CD4-positive, alpha-beta T cell treated with Interleukin-6 at 100 ng/mL for 8 hours (primary cell): ENCODE results near the gene MEF2D.

Experiments
- DNase-seq: peaks from one replicate; pipeline ENCODE4 v3.0.0-alpha.2; 2020; ENCODE audit warnings: mixed read lengths, low spot score

MEF2D gene

GRCh38 chr1:156523801-156524480 is 23.4 kb upstream of the MEF2D start:
- DNase-seq, result no peak

DNA sequence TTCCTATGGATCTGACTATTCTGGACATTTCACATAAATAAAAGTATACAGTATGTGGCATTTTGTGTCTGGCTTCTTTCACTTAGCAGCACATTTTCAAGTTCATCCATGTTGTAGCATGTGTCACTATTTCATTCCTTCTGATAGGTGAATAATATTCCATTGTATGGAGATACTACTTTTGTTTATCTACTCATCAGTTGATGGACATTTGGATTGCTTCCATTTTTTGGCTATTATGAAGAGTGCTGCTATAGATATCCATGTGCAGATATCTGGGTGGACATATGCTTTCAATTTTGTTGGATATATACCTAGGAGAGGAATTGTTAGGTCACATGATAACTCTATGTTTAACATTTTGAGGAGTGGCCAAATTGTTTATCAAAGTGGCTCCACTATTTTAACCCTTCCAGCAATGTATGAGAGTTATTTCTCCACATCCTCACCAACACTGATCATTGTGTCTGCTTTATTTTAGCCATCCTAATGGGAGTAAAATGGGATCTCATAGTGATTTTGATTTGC is 21.9 kb upstream of the MEF2D start:
- no peak for DNase-seq

- DNase-seq, result no peak
These were observed 17.2 kb upstream of the MEF2D start for GRCh38 chr1:156517748-156518147.

DNA sequence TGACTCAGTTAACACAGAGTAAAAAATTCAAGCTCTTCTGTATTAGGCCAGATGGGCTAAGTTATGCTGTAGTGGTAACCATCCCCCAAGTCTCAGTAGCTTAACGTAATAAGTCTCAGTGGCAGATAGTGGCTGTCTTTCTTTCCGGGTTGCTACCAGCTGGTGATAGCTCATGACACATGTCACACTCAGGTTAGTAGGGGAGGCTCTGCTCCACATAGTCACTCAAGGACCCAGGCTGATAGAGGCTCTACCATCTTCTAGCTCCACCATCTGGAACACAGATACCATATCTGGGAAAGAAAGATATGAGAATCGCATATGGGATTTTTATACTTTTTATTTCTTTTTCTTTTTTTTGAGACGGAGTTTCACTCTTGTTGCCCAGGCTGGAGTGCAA is 16.2 kb upstream of the MEF2D start:
- DNase-seq, result no peak

- no peak for DNase-seq
These were observed 15.4 kb upstream of the MEF2D start for GRCh38 chr1:156515956-156516355.

DNA sequence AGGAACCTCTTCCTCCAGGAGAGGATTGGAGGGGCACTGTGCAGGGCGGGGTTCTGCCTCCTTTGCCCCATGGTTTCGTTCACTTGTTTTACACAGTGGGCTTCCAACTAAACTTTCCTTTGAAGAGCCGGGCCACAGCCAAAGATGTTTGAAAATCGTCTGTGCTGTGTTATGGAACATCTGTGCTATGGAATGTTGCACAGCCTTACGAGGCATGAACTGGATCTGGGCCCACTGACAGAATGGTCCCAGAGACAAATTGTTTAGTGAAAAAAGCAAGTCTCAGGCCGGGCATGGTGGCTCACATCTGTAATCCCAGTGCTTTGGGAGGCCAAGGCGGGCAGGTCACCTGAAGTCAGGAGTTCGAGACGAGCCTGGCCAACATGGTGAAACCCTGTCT is 12.6 kb upstream of the MEF2D start:
- DNase-seq, result no peak

GRCh38 chr1:156511644-156512043 is 11.1 kb upstream of the MEF2D start:
- DNase-seq, result no peak

- no peak for DNase-seq
These were observed 10.1 kb upstream of the MEF2D start for GRCh38 chr1:156510709-156511108.

GRCh38 chr1:156509424-156510034 is 9.0 kb upstream of the MEF2D start:
- no peak for DNase-seq

- DNase-seq, result no peak
These were observed 8.3 kb upstream of the MEF2D start for GRCh38 chr1:156508955-156509234.

GRCh38 chr1:156508205-156508954 is 7.8 kb upstream of the MEF2D start:
- DNase-seq, result no peak

- DNase-seq, result no peak
These were observed 5.9 kb upstream of the MEF2D start for GRCh38 chr1:156506450-156506849.

DNA sequence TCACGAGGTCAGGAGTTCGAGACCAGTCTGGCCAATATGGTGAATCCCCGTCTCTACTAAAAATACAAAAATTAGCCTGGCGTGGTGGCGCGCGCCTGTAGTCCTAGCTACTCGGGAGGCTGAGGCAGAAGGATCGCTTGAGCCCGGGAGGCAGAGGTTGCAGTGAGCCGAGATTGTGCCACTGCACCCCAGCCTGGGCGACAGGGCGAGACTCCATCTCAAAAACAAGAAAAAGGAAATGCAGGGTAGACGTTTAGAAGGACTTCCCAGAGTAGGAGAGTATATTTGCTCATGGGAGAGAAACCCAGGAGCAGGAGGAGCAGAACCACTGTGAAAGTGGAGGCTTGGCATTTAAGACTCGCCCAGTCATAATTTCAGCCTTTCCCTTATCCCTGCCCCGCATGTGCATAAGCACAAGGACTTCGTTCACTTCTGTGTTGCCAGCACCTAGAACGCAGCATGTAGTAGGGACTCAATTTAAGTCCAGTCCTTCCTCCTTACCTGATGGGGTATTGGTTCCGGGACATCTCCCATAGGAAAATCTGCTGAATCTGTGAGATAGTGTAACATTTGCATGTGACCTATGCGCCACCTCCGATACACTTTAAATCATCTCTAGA is 5.2 kb upstream of the MEF2D start:
- no peak for DNase-seq

DNA sequence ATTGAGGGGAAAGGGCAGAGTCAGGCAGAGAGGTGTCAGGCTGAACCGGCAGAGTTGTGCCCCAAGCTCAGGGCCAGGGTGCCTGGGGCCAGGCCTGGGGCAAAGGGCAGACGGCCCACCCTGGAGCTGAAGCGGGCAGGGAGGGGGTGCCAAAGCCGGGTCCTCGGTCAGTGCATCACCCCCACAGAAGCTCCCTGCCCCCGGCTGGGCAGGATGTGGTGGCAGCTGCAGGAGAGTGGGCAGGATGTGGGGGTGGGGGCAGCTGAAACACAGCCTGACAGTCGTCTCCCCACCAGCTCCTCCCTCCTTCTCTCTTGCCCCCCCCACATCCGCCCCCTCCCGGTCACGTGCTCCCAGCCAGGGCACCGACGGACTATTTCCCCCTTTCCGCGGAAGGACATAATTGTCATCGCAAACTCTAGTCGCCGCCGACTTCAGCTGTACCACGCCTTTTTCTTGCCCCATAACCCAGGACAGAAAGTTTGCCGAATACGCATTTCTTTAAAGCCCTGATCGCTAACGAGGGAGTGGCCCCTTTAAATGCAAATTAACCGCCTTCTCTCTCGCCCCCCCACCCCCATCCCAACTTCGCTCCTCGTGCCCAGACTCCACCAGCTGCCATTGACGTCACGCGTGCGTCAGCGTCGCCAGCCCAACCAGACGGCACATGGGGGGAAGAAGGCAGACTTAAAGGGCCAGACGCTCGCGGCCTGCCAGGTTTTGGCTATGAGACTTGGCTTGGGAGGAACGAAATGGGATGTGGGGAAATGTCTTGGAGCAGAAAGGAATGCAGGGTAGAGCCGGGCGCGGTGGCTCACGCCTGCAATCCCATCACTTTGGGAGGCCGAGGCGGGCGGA is 4.5 kb upstream of the MEF2D start:
- peak; percentile 98 for DNase-seq

DNA sequence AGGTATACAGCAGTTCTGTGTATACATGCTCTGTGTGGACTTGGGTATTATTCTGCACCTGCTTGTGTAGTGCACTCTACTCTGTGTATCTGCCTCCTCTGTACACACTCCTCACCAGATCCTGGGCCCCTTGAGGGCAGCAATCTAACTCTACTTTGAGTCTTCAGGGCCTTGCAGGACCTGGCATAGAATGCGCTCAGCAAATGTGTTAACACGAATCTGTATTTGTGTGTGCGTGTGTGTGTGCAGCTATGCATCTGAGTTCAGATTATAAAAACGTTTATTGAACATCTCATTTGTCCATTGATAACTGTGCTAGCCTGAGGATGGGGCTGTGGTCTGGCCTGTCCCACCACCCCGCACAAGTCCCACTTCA is 3.9 kb upstream of the MEF2D start:
- peak; percentile 40 for DNase-seq

GRCh38 chr1:156503698-156504437 is 3.3 kb upstream of the MEF2D start:
- DNase-seq, result no peak

DNA sequence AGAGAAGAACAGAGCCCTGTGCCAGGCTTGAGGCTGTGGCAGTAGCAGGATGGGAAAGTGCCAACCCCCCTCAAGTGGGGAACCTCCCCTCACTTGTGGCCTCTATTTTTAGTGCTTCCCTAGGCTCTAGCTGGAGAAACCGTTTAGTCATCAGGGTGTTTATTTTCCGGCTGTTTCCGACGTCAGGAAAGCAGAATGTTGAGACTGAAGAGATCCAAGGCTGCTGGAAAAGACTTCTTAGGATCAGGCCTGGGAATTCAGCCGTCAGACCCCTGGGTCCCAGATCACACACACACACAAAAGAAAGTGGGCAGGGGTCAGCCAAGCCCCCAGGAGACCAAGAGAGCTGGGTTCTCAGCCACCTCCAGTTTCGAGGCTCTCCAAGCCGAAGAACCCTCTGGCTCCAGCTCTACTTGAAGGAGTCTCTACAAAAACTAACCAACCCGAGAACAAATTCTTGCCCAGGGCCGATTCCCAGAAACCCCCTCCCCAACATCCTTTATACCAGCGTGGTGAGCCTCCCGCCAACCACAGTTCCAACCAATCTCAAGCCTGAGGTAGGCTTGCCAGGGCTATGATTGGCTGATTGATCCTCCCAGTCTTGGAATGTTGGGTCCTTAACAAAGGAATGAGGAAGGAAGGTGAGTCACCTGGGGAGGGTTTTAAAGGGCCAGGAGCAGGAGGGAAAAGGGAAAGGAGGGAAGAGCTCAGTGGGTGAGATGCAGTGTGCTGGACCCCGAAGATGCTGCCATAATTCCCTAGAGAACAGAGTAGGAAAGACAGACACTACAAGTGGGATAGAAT is 2.5 kb upstream of the MEF2D start:
- no peak for DNase-seq

- DNase-seq, result no peak
These were observed 1.9 kb upstream of the MEF2D start for GRCh38 chr1:156502391-156502893.

DNA sequence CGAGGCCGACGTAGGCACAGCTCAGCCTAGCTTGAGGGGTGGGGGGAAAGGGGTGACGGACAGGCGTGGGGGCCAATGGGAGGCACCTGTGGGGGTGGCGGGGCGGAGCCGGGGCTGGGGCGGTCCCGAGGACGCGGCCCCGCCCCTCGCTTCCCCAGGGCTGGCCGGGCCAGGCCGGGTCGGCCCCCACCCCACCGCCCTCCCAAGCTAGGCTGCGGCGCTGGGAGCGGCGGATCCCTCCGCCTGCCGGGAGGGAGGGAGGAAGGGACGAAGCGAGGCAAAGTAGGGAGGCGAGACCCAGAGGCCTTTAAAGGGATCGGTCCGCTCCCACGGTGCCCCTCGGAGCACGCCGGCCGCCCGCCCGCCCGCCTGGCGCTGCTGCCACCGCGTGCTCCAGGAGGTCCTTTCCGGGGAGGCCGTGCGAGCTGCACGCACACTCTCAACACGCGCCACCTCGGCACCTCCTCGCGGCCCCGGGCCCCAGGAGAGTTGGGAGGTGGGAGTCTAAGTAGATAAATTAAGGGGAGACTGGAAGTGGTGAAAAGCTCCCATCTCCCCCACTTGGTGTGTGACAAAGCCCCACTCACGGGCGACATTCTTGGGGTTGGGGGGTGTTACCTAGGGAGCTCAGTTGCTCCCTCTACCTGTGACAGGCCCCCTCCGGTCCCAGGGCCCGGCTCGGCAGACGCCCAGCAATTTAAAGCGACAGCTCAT is 375 bp upstream of the MEF2D start:
- DNase-seq, result peak; percentile 91
